Measurements from ENCODE around the gene BABAM2. TPM values are rescaled to one million over a fixed set of nuclear protein-coding genes. Genes with fewer than 3 reads are reported as not detected.

The BABAM2 gene
- total RNA-seq, 1 experiment from 2014 or later, result 57.6 TPM

- Mint-ChIP-seq H3K27me3 (ENCODE audit: insufficient read depth, unreplicated experiment) (no peaks in the 10 kb centered on the region), H3K27ac (ENCODE audit: low read depth, unreplicated experiment) (peak overlapping the region; percentile 74), H3K4me3 (ENCODE audit: unreplicated experiment) (no peak overlapping the region), H3K4me1 (ENCODE audit: insufficient read depth, unreplicated experiment) (peaks cover 8% of the 10 kb centered on the region), H3K9me3 (ENCODE audit: unreplicated experiment) (no peaks in the 10 kb centered on the region), H3K36me3 (ENCODE audit: insufficient read depth, unreplicated experiment) (peaks cover 6% of the 10 kb centered on the region)
- no peak for TF ChIP-seq CTCF (IDR thresholded peaks at IDR 0.05; ENCODE audit: unreplicated experiment)
- ChIA-PET CTCF (interaction anchor here (0.7 kb wide), 1 partner anchor 324 kb away, joined by 3 read pairs; no protein-coding TSS in a partner anchor), POLR2A (no interaction called here)
- intact Hi-C loops (cut with micrococcal nuclease), result loop anchor here (10.0 kb wide), 1 partner anchor 314 kb away; the partner anchor contains the start of gene FOSL2
- no TSS peak for BruUV-seq (replicated peaks)
- DNase-seq (ENCODE audit: unreplicated experiment), result peak; percentile 59
Observed at GRCh38 chr2:28080911-28081310, 190.4 kb downstream of the BABAM2 start.

- TF ChIP-seq CTCF (IDR thresholded peaks at IDR 0.05; ENCODE audit: unreplicated experiment), result no peak
- POLR2A ChIA-PET, result no interaction called here
- H3K4me1 Mint-ChIP-seq (ENCODE audit: insufficient read depth, unreplicated experiment), result peaks cover 8% of the 10 kb centered on the region
- no peaks in the 10 kb centered on the region for H3K9me3 Mint-ChIP-seq (ENCODE audit: unreplicated experiment)
- CTCF ChIA-PET, result no interaction called here
- no peaks in the 10 kb centered on the region for H3K27me3 Mint-ChIP-seq (ENCODE audit: insufficient read depth, unreplicated experiment)
- H3K4me3 Mint-ChIP-seq (ENCODE audit: unreplicated experiment), result no peak overlapping the region
- BruUV-seq (replicated peaks), result no TSS peak
- peaks cover 6% of the 10 kb centered on the region for H3K36me3 Mint-ChIP-seq (ENCODE audit: insufficient read depth, unreplicated experiment)
- no peak overlapping the region for H3K27ac Mint-ChIP-seq (ENCODE audit: low read depth, unreplicated experiment)
- intact Hi-C loops (cut with micrococcal nuclease), result loop anchor here (10.0 kb wide), 1 partner anchor 313 kb away; the partner anchor contains the start of gene FOSL2
- DNase-seq (ENCODE audit: unreplicated experiment), result no peak
Observed at GRCh38 chr2:28082131-28082530, 191.6 kb downstream of the BABAM2 start.

- no peak for DNase-seq (ENCODE audit: unreplicated experiment)
- Mint-ChIP-seq H3K9me3 (ENCODE audit: unreplicated experiment) (no peaks in the 10 kb centered on the region), H3K4me3 (ENCODE audit: unreplicated experiment) (no peak overlapping the region), H3K27me3 (ENCODE audit: insufficient read depth, unreplicated experiment) (no peaks in the 10 kb centered on the region), H3K27ac (ENCODE audit: low read depth, unreplicated experiment) (no peak overlapping the region), H3K36me3 (ENCODE audit: insufficient read depth, unreplicated experiment) (peaks cover 6% of the 10 kb centered on the region), H3K4me1 (ENCODE audit: insufficient read depth, unreplicated experiment) (peaks cover 9% of the 10 kb centered on the region)
- CTCF ChIA-PET, result no interaction called here
- POLR2A ChIA-PET, result interaction anchor here (0.7 kb wide), 1 partner anchor 11 kb away, joined by 3 read pairs; no protein-coding TSS in a partner anchor
- BruUV-seq (replicated peaks), result no TSS peak
- intact Hi-C loops (cut with micrococcal nuclease), result loop anchor here (10.0 kb wide), 1 partner anchor 311 kb away; the partner anchor contains the start of gene FOSL2
- no peak for TF ChIP-seq CTCF (IDR thresholded peaks at IDR 0.05; ENCODE audit: unreplicated experiment)
Observed at GRCh38 chr2:28083476-28083875, 192.9 kb downstream of the BABAM2 start.

- H3K27me3 Mint-ChIP-seq (ENCODE audit: insufficient read depth, unreplicated experiment), result no peaks in the 10 kb centered on the region
- no TSS peak for BruUV-seq (replicated peaks)
- no peak overlapping the region for H3K27ac Mint-ChIP-seq (ENCODE audit: low read depth, unreplicated experiment)
- no peak for TF ChIP-seq CTCF (IDR thresholded peaks at IDR 0.05; ENCODE audit: unreplicated experiment)
- H3K4me1 Mint-ChIP-seq (ENCODE audit: insufficient read depth, unreplicated experiment), result peaks cover 20% of the 10 kb centered on the region
- peaks cover 6% of the 10 kb centered on the region for H3K36me3 Mint-ChIP-seq (ENCODE audit: insufficient read depth, unreplicated experiment)
- intact Hi-C loops (cut with micrococcal nuclease), result loop anchor here (10.0 kb wide), 1 partner anchor 310 kb away; the partner anchor contains the start of gene FOSL2
- ChIA-PET CTCF (no interaction called here), POLR2A (interaction anchor here (0.7 kb wide), 1 partner anchor 11 kb away, joined by 3 read pairs; no protein-coding TSS in a partner anchor)
- no peak overlapping the region for H3K4me3 Mint-ChIP-seq (ENCODE audit: unreplicated experiment)
- peak; percentile 51 for DNase-seq (ENCODE audit: unreplicated experiment)
- H3K9me3 Mint-ChIP-seq (ENCODE audit: unreplicated experiment), result no peaks in the 10 kb centered on the region
Observed at GRCh38 chr2:28084564-28084963, 194.0 kb downstream of the BABAM2 start.

Data from MCF 10A (cell line).